DLD1 (cell line): ENCODE measurements around the gene HAL.
"Not testable (repeated sequence)": the region's sequence is repeated elsewhere in the genome, so short reads cannot be mapped to it uniquely, and the experiment has no call there.

Experiments
- in situ Hi-C: cut with HindIII; loops from 2 replicates; pipeline ENCODE4 v1.10.0; 2017; ENCODE audit warnings: low sequenced_read_pairs

Gene HAL

GRCh38 chr12:95978351-95978750, 17.8 kb downstream of the HAL start:
- in situ Hi-C loops = no loop called here

- in situ Hi-C loops = no loop called here
These were observed 18.3 kb downstream of the HAL start for GRCh38 chr12:95977764-95978305.

- in situ Hi-C loops = no loop called here
These were observed 19.7 kb downstream of the HAL start for GRCh38 chr12:95976416-95976832.

GRCh38 chr12:95975491-95975890, 20.7 kb downstream of the HAL start:
- in situ Hi-C loops = no loop called here

GRCh38 chr12:95974358-95974757, 21.8 kb downstream of the HAL start:
- in situ Hi-C loops = no loop called here

GRCh38 chr12:95972832-95973456, 23.2 kb downstream of the HAL start:
- in situ Hi-C loops = no loop called here

GRCh38 chr12:95970905-95971304, 25.2 kb downstream of the HAL start:
- in situ Hi-C loops = no loop called here

- in situ Hi-C loops = not testable (repeated sequence)
These were observed 27.0 kb downstream of the HAL start for GRCh38 chr12:95969116-95969515.

- in situ Hi-C loops = no loop called here
These were observed 28.8 kb downstream of the HAL start for GRCh38 chr12:95967301-95967700.

GRCh38 chr12:95966287-95966870, 29.8 kb downstream of the HAL start:
- in situ Hi-C loops = no loop called here

GRCh38 chr12:95963096-95963495, 33.0 kb downstream of the HAL start:
- in situ Hi-C loops = no loop called here

GRCh38 chr12:95962222-95962621, 33.9 kb downstream of the HAL start:
- in situ Hi-C loops = no loop called here

GRCh38 chr12:95960241-95960640, 35.9 kb downstream of the HAL start:
- in situ Hi-C loops = no loop called here

GRCh38 chr12:95959107-95959506, 37.0 kb downstream of the HAL start:
- in situ Hi-C loops = no loop called here

- in situ Hi-C loops = no loop called here
These were observed 39.5 kb downstream of the HAL start for GRCh38 chr12:95956557-95957145.

- in situ Hi-C loops = no loop called here
These were observed 40.5 kb downstream of the HAL start for GRCh38 chr12:95955549-95956159.

- in situ Hi-C loops = no loop called here
These were observed 43.1 kb downstream of the HAL start for GRCh38 chr12:95953000-95953399.

GRCh38 chr12:95951515-95951914, 44.6 kb downstream of the HAL start:
- in situ Hi-C loops = no loop called here

GRCh38 chr12:95949477-95950206, 46.5 kb downstream of the HAL start:
- in situ Hi-C loops = no loop called here

GRCh38 chr12:95944108-95944704, 51.9 kb downstream of the HAL start:
- in situ Hi-C loops = no loop called here

GRCh38 chr12:95943330-95943842, 52.8 kb downstream of the HAL start, which contains the start of gene AMDHD1:
Gene AMDHD1 (plus strand): TSS chr12:95943331. CDS start chr12:95943399, 68 bp downstream.
- in situ Hi-C loops = no loop called here
